NCI-H2029 treated with DMSO at 0.1 percent for 48 hours (cell line): ENCODE data around the gene CFAP70.
"Not testable (repeated sequence)": the region's sequence is repeated elsewhere in the genome, so short reads cannot be mapped to it uniquely, and the experiment has no call there.

Experiments used
- DNase-seq: peaks from one replicate; lab custom pipeline; 2025; lab: John Stamatoyannopoulos, UW

Gene CFAP70

DNA sequence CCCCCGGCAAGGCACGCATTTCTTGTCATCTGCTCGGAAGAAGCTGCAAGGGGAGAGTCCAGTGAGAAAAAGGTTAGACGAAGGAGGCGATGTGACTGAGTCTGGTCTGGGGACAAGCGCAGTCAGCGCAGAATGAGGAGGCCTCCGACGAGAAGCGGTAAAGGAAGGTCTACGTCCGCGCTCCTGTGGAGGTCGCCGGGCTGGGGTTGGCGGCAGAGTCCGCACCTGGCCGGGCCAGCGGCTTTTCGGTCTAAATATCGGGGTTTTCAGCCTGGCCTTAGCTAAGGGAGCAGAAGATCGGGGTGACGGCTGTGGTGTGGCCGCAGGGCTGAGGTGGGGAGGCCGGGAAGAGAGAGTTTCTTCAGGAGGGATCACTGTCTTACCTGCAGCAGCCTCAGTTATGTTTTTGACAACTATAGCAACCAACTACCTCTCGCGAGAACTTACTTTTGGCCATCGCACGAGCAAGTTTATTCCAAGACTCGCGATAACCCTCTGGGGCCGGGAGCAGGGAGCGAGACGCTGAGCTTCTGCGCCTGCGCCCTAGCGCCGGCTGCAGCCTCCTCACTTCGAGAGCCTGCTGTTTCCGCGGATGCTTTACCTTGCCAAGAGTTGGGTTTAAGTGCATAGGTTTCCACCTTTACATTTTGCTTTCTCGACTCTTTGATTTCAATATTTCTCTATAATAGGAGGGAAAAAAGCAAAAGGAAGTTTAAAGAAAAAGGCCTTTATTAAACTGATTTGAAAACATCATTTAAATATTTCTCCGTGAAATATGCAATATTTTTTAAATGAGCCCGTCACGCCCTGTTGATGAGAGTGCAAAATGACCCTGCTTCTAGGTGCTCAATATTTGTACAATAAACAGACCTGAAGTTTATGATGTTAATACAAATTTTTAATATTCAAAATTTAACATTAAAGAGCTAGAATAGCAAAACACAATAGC is at the start of gene CFAP70:
CFAP70 (minus strand) TSS at position 534 of the 949 bp plus-strand sequence. CDS start 4,068 bp downstream, outside the sequence.
- peak; percentile 36 for DNase-seq

- DNase-seq, result no peak
Measured at GRCh38 chr10:73408061-73408460, 49.4 kb upstream of the CFAP70 start.

DNA sequence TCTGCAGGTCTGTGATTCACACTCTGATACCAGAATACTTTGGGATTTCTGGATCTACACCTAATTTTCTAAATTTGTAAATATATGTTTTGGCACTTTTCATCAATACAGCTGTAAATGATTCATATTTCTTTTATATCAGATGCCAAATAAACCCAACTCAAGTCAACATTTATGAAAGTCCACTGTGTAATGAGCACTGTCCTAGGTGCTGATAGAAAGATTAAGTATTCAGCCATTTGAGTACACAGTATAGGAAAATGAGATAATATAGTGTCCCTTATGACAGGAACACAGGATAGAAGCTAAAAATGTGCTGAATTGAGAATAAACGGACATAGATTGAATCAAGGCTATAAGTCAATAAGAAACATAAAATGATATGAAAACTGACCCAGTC is 48.8 kb upstream of the CFAP70 start:
- DNase-seq, result no peak

GRCh38 chr10:73406846-73407245 is 48.2 kb upstream of the CFAP70 start:
- DNase-seq, result no peak

GRCh38 chr10:73405556-73405955 is 46.9 kb upstream of the CFAP70 start:
- DNase-seq, result no peak

- DNase-seq, result no peak
Measured at GRCh38 chr10:73404690-73405089, 46.0 kb upstream of the CFAP70 start.

- DNase-seq, result no peak
Measured at GRCh38 chr10:73401636-73402035, 43.0 kb upstream of the CFAP70 start.

GRCh38 chr10:73399063-73399462 is 40.4 kb upstream of the CFAP70 start:
- no peak for DNase-seq

DNA sequence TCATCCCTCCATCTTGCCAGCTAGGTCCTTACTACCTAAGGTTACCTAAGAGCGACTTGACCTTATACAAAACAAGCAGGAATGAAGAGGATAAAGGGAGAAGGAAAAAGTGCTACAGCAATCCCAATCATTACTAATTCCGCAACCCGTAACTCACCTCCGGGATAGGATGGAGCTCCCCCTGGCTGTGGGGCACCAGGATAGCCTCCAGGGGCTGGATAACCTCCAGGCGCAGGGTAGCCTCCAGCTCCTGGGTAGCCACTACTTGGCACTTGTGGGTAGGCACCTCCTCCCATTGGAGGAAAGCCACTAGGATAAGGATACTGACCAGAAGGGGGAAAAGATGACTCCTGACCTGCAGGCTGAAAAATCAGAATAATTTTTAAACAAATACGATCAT is 39.4 kb upstream of the CFAP70 start:
- no peak for DNase-seq

DNA sequence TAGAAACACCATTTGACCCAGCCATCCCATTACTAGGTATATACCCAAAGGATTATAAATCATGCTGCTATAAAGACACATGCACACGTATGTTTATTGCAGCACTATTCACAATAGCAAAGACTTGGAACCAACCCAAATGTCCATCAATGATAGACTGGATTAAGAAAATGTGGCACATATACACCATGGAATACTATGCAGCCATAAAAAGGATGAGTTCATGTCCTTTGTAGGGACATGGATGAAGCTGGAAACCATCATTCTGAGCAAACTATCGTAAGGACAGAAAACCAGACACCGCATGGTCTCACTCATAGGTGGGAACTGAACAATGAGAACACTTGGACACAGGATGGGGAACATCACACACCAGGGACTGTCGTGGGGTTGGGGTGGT is 35.7 kb upstream of the CFAP70 start:
- not testable (repeated sequence) for DNase-seq

GRCh38 chr10:73388228-73388627 is 29.6 kb upstream of the CFAP70 start:
- DNase-seq, result no peak

DNA sequence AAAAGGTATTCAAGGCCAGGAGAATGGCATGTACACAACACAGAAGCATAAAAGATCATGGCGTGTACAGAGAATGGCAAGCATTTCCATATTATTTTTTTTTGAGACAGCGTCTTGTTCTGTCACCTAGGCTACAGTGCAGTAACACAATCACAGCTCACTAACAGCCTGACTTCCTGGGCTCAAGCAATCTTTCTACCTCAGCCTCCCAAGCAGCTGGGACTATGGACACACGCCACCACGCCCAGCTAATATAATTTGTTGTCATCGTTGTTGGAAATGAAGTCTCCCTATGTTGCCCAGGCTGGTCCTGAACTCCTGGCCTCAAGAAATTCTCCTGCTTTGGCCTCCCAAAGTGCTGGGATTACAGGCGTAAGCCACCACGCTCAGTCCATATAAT is 27.9 kb upstream of the CFAP70 start:
- DNase-seq, result no peak

GRCh38 chr10:73379064-73379748 is 20.5 kb upstream of the CFAP70 start:
- no peak for DNase-seq

GRCh38 chr10:73376679-73377078 is 18.0 kb upstream of the CFAP70 start:
- no peak for DNase-seq

- no peak for DNase-seq
Measured at GRCh38 chr10:73368238-73368637, 9.6 kb upstream of the CFAP70 start.

DNA sequence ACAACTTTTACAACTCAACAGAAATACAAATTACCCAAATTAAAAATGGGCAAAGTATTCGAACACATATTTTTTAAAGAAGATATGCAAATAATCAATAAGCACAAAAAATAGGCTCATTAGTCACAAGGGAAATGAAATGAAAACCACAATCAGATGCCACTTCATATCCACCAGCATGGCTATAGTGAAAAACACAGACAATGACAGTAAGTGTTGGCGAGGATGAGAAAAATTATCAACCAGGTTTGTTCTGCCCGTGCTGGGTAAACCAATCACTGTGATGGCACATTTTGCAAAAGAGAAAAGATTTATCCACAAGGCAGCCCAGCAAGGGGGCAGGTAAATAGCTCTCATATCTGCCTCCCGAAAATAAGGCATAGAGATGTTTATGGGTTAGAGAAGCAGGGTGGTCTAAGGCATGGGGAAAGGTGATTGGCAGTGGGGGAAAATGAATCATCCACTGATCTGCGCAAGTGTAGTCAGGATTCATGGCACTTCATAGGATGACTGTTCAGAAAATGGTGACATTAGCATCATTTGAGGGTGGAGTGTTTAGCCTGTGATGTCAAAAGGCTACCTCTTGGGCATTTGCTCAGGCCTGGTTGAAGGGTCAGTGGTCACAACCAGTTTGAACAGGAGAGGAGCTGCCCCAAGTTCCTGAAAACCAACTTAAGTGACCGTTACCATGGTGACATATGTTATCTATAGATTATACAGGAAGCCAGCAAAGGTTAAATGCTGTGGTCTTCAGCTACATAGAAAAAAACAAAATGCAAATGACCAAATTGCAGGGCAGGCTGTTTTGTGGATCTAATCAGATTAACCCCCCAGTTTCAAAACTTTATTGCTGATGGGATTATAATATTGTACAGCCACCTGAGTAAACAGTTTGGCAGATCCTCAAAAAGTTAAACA is 8.0 kb upstream of the CFAP70 start:
- no peak for DNase-seq

DNA sequence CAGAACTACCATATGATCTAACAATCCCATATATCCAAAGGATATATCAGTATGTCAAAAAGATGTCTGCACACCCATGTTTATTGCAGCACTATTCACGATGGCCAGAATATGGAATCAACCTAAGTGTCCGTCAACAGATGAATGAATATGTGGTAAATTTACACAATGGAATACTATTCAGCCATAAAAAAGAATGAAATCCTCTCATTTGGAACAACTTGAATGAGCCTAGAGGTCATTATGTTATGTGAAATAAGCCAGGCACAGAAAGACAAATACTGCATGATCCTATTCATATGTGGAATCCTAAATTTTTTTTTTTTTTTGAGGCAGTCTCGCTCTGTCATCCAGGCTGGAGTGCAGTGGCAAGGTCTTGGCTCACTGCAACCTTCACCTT is 6.3 kb upstream of the CFAP70 start:
- no peak for DNase-seq

- DNase-seq, result peak; percentile 1
Measured at GRCh38 chr10:73359492-73359891, 828 bp upstream of the CFAP70 start.

GRCh38 chr10:73357821-73358220 is 843 bp downstream of the CFAP70 start:
- DNase-seq, result no peak

DNA sequence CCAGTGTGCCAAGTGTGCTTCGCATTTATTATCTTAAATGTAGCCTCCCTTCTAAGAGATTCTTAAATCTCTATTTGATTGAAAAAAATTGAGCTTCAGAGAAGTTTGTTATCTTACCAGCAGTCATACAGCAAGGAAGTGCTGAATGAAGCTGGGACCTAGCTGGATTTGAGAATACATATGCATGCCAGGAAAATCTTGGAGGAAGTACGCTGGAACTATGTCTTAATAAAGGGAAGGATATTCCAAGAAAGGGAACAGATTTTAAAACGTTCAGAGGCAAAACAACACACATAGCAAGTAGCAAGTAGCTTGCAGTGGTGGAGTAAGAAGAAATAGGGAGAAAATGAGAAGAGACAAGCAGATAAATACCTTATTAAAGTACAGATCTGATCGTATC is 1.5 kb downstream of the CFAP70 start:
- no peak for DNase-seq

GRCh38 chr10:73344269-73344668 is 14.4 kb downstream of the CFAP70 start:
- no peak for DNase-seq

GRCh38 chr10:73340121-73340520 is 18.5 kb downstream of the CFAP70 start:
- DNase-seq, result no peak
